DMS153 (cell line): Measurements from ENCODE around the gene MANSC1.
"Not testable (repeated sequence)": the region's sequence is repeated elsewhere in the genome, so short reads cannot be mapped to it uniquely, and the experiment has no call there.

ENCODE experiments used
- DNase-seq: peaks from one replicate; lab custom pipeline; 2025; lab: John Stamatoyannopoulos, UW

The MANSC1 gene

GRCh38 chr12:12365446-12365802 lies 15.4 kb upstream of the MANSC1 start:
- DNase-seq, result no peak

- DNase-seq, result no peak
Measured at GRCh38 chr12:12364787-12365445, 14.9 kb upstream of the MANSC1 start.

- no peak for DNase-seq
Measured at GRCh38 chr12:12358528-12358927, 8.5 kb upstream of the MANSC1 start.

GRCh38 chr12:12357719-12358461 lies 7.8 kb upstream of the MANSC1 start:
- DNase-seq, result no peak

GRCh38 chr12:12356896-12357718 lies 7.1 kb upstream of the MANSC1 start, which contains the start of gene BORCS5:
TSS of gene BORCS5 (plus strand) at chr12:12357078. CDS start at chr12:12357452, 374 bp downstream.
- peak; percentile 95 for DNase-seq

GRCh38 chr12:12356467-12356895 lies 6.4 kb upstream of the MANSC1 start:
- DNase-seq, result no peak

GRCh38 chr12:12353807-12354206 lies 3.8 kb upstream of the MANSC1 start:
- no peak for DNase-seq

GRCh38 chr12:12353276-12353675 lies 3.2 kb upstream of the MANSC1 start:
- no peak for DNase-seq

- not testable (repeated sequence) for DNase-seq
Measured at GRCh38 chr12:12351468-12352185, 1.6 kb upstream of the MANSC1 start.

GRCh38 chr12:12350868-12351463 lies 924 bp upstream of the MANSC1 start:
- DNase-seq, result no peak

- DNase-seq, result no peak
Measured at GRCh38 chr12:12338527-12339168, 11.4 kb downstream of the MANSC1 start.

- DNase-seq, result no peak
Measured at GRCh38 chr12:12336511-12336910, 13.5 kb downstream of the MANSC1 start.

- DNase-seq, result no peak
Measured at GRCh38 chr12:12336049-12336411, 14.0 kb downstream of the MANSC1 start.

GRCh38 chr12:12334367-12335040 lies 15.5 kb downstream of the MANSC1 start:
- DNase-seq, result peak; percentile 57

- DNase-seq, result peak; percentile 93
Measured at GRCh38 chr12:12333407-12334366, 16.4 kb downstream of the MANSC1 start.

GRCh38 chr12:12331896-12332295 lies 18.1 kb downstream of the MANSC1 start:
- DNase-seq, result peak; percentile 63

- DNase-seq, result no peak
Measured at GRCh38 chr12:12331244-12331771, 18.7 kb downstream of the MANSC1 start.

GRCh38 chr12:12327802-12328201 lies 22.2 kb downstream of the MANSC1 start:
- DNase-seq, result peak; percentile 43

- no peak for DNase-seq
Measured at GRCh38 chr12:12326262-12326661, 23.8 kb downstream of the MANSC1 start.
